Measurements from ENCODE around the gene NR3C1. TPM values are rescaled to one million over a fixed set of nuclear protein-coding genes. Genes with fewer than 3 reads are reported as not detected.

The NR3C1 gene
- total RNA-seq: 57.8 TPM

DNA sequence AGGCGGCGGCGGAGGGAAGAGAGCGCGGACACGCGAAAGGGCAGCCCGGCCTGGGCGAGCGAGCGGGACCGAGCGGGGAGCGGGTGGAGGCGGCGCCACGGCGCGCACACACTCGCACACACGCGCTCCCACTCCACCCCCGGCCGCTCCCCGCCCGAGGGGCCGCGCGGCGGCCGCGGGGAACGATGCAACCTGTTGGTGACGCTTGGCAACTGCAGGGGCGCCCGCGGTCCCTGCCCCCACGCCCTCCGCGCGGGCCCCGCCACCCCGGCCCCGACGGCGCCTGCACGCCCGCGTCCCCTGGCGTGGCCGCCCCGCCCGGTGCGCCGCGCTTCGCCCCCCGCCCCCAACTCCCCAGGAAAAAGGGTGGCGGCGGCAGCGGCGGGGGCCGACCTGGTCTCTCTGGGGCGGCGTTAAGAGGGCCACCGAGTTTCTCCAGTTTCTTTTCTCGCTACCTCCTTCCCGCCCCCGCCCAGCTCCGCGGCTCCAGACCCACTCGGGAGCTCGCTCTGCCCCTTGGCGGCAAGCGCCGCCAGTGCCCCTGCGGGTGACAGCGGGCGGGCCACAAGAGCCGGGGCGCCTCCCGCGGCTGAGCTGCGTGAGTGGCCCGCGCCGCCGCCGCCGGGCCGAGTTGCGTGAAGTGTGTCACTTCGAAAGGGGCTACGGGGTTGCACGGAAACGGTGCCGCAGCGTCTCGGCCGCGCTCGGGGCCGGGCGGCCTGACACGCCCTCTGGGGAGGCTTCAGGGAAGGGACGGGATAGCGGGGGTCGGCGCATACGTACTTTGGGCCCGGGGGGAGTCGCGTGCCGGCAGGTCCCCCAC lies at the start of gene NR3C1:
TSS of gene NR3C1 (minus strand) at position 94 of the 823 bp plus-strand sequence. CDS start 2,847 bp downstream, outside the sequence.
- DNase-seq (ENCODE audit: low spot score): peak; percentile 86

DNA sequence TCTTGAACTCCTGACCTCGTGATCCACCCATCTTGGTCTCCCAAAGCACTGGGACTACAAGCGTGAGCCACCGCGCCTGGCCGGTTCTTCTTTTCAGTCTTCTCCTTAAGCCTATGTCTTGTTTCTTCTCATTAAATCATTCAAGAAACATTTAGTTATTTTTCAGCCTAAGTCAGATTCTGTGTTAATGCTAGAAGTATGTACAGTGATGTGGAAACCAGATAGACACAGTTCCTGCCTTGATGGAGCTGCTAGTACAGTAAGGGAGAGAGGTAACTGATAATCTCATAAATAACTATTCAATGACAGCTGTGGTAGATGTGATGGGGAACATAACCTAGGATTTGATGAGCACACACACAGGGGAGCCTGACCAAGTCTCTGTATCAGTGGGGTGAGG lies 46.3 kb upstream of the NR3C1 start:
- no peak for DNase-seq (ENCODE audit: low spot score)

DNA sequence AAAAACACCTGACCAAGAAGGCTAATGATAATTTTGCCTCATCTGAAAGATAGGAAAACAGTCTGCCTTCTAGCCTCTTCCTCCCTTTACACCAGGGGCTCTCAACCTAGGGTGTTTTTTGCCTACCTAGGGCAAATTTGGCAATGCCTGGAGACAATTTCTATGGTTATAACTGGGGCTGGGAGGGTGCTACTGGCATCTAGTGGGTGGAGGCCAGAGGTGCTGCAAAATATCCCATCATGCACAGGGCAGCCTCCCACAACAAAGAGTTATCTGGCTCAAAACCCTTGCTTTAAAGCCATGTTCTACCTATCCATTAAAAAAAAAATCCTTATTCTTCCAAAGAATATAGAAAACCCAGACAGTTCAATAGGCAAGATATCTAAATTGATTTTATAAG lies 45.0 kb upstream of the NR3C1 start:
- no peak for DNase-seq (ENCODE audit: low spot score)

DNA sequence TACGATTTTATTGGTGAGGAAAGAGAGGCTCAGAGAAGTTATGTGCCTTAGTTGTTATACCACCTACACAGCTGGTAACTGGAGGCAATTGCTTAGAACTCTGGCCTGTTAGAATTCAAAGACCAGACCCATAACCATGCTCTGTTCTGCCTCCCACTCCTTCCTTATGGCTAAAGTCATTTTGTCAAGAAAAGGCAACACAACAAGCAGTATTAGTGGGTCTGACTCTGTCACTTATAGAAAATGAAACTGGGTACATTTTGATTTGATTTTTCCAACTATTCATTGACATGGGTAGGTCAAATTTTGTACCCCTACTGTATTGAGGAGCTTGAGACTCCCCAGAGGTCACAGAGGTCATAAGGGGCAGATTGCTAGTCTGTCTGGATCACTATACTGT lies 44.5 kb upstream of the NR3C1 start:
- no peak for DNase-seq (ENCODE audit: low spot score)

DNA sequence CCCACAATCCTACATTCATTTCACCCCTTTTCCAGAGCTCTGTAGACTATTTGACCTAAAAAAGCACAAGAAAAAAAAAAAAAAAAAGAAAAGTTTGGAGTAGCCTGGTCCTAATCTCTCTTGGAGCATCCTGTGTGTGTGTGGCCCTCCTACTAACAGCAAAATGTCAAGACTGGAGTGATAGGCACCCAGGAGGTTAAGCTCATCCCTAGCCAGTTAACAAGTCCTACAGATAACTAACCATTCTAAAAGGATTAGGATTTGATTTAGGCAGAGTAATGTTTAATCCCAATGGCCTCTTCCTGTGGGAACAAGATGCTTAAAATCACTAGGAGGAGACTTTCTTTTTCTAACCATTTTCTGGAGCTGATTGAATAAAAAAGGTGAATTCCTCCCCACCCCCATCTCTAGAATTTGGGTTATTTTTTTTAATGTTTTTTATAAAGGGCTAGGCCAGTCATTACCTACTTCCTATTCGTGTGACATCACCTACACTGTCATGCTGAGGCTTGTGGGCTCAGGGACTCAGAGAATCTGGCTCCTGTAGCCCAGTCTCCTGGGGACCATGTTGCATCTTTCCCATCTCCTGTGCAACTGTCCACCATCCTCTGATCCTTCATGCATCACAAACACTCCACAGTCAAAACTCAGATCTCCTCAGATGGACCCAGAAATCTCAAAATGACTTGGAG lies 43.2 kb upstream of the NR3C1 start:
- no peak for DNase-seq (ENCODE audit: low spot score)

DNA sequence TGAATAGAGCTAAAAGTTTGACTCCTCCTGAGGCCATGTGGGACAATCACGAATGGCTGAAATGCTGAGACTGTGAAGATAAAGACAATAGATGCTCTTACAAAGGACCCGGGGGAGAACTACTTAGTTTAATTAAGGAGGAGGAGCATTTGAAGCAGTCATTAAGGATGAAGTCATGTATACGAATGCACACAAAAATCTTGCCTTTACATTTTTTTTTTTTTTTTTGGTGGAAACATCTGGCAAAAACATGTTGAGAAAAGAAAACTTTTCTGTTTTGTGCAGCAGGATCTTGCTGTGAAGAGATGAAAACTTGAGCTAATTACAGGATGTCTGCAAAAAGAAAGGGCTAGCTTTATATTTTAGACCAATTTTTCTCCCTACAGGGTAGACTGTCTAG lies 42.3 kb upstream of the NR3C1 start:
- DNase-seq (ENCODE audit: low spot score): no peak

DNA sequence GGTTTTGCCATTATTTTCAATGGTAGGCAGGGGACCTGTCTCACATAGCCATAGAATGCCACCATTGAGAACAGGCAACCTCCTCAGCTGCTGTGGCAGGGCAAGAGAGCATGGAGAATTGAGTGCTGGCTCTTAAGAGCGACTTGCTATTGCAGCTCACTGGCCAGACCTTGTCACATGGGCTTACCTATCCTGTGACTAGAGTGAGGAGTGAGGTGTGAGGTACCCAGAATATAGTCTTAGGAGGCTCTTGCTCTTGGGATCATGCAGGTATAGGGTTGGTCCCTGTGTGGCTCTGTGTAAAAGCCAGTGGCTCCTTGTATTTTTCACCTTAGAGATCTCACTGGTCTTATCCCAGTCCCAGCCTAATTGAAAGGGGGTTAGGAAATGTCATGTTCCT lies 39.8 kb upstream of the NR3C1 start:
- DNase-seq (ENCODE audit: low spot score): no peak

DNA sequence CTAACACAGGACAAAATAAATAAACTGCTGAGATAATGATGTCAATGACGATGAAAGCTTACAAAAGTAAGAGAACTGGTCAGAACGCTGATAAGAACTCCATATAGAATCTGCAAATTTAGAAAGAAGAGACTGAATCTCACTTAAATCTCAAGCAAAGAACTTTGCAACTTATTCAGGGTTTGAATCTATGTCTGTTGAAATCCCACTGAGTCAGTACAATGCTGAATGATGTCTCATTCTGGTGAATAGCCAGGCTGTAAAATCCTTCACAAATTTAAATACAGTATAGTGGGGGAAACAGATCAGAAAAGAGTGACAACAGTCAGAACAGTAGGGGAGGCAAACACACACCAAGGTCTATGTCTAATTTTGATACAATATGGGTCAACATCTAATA lies 38.9 kb upstream of the NR3C1 start:
- DNase-seq (ENCODE audit: low spot score): no peak

DNA sequence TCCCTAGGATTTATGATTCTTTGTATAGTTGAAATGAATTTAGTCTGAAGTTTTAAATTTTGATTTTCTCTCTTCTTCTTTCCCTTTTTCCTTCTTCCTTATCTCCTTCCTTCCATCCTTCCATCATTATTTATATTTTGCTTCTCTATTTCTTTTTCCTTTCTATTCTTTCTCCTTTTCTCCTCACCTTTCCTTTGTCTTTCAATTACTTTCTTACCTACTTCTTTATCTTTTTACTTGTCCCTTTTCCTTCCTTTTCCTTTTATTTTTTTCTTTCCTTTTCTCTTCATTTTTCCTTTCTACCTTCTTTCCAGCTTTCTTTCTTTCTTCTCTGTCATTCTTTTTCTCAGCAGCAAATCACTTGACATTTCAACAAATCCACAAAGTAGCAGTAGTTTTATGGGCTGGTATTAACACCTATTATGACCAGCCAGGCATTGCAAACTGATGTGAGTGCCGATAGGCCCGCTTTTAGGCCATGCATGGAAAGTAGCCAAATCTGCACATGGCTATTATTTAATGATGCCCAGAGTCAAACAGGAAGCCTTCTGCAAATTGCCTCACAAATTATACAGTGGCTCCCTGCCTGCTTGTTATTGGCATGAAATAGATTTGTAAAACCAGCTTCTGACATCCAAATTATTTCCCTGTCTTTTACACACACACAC lies 37.1 kb upstream of the NR3C1 start:
- DNase-seq (ENCODE audit: low spot score): no peak

DNA sequence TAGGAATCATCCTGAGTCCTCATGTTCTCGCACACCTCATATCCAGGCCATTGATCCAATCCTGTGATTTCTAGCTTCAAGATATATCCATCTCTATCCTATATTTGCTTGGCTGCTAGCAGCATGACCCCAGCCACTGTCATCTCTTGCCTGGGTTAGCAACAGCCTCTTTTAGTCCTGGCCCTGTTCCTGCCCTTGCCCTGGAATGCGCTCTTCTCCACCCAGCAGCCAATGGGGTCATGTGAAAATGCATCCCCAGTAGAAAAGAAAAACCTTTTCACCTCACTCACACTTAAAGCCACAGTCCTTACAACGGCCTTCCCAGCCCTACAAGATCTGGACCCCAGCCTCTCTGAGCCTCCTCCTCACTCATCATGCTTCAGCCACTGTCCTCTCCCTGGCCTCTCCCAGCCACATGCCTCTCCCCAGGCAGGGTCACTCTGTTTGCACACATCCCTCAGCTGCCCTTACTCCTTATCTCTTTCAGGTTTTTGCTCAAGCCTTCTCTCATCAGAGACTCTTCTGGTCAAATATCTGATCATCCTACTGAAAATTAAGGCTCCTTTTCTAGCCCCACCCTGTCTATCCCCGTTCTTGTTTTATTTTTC lies 34.3 kb upstream of the NR3C1 start:
- no peak for DNase-seq (ENCODE audit: low spot score)

DNA sequence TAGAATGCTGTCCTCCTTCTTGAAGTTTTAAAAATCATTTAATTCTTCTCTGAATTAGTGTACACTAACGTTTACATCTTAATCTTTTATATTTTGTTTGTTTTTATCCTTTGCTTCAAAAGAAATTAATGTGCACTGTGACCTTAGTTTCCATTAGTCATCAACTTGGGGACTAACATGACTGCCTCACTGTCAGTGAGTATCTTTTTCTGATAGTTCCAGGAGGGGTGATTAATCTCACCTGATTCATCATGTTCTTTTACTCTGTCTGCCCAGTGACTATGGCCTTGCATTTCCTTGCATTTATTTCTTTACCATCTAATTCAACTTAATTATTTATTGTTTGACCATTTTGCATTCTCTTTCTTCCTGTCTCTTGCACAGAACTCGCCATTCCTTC lies 33.4 kb upstream of the NR3C1 start:
- no peak for DNase-seq (ENCODE audit: low spot score)

DNA sequence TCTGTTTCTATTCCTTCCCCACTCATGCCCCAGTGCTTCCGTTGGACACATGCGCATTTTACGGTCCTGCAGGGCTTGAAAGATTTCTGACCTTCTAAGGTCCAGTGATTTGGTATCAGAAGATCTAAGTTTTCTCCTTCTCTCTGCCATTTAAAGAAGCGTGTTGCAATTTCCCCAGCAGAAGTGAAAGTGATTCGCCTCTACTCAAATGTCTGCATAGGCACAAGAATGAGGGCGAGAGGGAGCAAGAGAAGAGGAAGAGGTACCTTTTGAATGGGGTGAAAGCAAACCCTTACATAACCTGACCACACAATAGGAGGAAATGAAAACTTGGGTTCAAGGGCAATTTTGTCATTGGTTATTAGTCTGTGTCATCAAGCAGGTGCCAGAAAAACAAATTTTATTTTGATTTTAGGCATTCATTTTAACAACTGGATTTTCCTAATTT lies 31.7 kb upstream of the NR3C1 start:
- DNase-seq (ENCODE audit: low spot score): peak; percentile 39

DNA sequence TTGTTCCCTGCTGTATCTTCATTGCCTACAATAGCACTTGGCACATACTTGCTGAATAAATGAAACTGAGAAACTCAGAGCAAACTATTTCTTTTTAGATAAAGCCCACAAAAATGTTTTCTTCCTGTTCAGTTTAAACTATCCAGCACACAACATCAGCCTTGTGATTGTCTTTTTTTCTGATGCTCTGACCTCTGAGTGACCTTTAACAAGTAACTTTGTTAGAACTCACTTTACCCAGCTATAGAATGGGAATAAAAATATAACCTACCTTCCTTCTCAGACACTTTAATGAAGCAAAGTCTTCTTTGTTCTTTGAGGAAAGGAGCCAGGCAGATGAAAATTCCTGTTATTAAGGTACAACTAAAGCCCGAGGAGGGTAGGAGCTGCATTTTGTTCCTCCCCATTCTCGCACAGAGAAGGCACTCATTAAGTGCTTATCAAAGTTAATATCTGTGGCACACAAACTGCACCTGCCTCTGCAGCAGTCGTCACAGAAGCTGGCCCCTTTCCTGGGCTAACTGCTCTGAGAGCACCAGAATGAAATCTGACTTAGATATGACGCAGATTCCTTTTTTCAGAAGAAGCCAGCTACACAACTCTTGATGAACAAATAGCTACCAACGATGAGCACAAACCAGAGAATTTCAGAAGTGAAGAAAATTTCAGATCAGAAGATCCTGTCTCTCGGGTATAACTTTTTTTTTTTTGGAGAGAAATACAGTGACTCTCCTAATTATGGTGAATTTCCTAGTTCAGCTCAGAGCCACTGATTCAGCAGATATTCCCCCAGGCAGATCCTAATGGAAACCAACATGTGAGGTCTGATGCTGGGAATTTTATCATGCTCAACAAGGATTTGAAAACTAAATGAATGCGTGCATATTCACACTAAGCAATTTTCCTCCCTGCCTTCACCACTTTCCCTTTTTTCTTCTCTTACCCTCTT lies 31.0 kb upstream of the NR3C1 start:
- no peak for DNase-seq (ENCODE audit: low spot score)

DNA sequence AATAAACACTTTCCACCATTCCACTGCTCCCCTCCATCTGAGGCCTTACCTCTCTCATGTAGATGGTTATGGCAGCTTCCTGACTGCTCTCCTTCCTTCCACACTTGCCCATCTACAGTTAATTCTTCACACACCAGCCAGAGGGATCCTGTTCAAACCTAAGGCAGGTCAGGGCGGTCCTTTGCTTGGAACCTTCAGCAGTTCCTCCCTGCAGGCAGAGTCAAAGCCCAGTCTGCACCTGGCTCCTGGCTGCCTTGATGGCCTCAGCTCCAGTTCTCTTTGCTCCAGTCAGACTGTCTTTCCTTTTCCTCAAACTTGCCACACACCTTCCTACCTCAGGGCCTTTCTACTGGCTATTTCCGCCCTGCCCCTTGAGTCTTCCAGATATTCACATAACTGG lies 30.2 kb upstream of the NR3C1 start:
- no peak for DNase-seq (ENCODE audit: low spot score)

DNA sequence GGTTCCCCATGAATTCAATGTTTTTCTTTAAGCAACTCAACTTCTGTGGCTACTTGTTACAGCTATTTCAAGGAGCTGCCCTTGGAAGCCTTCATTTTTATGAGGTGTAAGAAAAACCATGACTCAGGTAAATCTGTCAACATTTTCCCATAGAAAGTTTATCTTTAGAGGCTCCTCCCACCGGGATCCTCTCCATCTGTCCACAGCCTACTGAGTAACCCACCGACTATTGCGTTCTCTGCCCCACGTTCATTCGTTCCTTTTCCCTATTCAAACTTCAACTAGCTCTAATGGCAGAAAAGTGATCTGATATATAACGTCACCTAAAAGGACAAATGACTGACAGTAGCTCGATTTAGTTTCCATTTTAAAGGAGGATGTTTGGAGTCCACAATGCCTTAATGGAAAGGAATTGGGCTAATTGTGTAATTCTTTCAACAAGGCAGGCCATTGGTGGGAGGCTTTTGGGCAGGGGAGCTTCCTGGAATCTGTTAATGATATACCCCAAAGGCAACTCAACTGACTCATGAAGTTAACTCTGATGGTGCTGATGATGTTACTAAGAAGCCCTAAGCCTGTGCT lies 29.3 kb upstream of the NR3C1 start:
- DNase-seq (ENCODE audit: low spot score): no peak

DNA sequence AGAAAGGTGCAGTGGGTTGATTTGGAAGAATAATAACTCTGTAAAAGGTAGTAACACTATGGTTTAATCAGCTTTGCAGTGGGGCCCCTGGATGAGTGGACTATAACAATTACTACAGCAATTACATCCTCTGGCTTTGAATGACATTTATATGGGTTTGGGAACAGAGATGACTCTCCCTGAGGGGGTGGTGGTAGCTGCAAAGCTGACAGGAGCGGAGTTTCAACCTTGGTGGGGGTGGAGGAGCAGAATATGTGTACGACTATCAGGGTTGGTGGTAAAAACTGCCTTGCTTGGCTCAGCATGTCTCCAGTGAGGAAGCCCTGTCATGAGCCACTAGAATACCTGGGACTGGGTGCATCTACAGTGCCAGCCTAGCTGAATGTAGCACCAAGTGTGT lies 28.3 kb upstream of the NR3C1 start:
- no peak for DNase-seq (ENCODE audit: low spot score)

DNA sequence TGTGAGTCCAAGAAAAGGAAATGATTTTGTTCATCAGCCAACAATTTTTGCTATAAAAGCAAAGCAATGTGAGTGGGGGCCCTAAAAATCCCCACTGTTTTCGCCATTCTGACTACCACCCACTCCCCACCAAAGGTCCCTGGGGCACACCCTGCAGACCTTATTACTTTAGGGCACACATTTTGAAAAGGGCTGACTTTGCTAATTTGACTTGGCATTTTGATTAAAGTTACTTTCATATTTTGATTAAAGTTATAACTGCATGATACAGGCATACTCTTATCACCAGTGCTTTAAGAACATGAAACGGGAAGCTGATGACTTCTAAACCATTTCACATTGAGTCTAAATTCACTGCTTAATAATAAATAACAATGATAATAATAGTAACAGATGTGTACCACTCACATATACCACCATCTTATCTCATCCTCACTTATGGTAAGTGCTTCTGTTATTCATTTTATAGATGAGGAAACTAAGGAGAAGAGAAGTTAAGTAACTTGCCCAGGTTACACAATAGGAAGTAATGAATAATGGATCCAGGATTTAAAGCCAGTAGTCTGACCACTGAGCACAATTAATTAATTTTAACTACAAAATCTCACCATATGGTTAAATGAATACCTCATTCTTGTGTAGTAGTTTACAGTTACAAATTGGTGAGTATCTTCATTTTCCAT lies 25.4 kb upstream of the NR3C1 start:
- DNase-seq (ENCODE audit: low spot score): no peak

DNA sequence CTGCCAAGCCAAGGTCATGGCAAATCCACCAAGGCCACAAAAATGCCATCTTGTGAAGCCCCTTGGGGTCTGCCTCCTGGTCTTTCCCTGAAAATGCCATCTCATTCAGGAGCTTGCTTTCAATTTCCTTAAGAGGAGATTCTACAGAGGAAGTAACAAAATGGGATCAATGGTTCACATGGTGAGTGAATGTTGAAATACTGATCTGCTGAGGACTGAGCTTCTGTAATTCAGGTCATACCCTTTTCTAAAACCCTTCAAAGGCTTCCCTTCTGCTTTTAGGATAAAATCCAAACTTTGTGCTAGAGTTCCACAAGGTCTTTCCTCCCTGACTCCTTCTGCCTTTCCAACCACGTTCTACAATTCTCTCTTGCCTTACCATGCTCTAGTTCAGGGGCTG lies 24.7 kb upstream of the NR3C1 start:
- no peak for DNase-seq (ENCODE audit: low spot score)

DNA sequence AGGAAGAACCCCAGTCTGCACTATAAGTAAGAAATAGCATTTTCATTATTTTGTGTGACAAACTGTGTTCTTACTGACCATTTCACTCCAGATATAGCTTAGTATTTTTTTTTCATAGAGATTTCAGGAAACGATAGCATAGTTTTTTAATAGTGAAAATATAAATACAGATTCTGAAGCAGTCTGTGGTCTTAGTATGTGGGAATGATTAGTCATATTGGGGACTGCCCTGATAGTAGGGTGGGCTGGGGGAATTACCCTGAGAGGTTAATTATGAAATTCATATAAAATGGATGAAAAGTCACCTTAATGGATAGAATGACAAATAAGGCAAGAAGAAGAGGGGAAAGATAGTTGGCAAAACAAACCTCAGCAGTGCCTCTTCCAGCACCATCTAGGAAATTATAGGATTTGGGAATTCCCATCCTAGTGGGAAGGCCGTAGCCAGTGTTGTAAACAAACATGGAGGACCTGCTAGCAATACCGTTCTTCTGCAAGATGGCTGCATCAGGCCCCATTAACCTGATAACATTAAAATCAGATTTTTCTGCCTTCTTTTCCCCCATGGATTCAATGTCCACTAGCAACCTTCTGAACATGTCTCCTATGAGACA lies 23.7 kb upstream of the NR3C1 start:
- DNase-seq (ENCODE audit: low spot score): no peak

Data from mucosa of gallbladder (tissue), 1 donor.